ENCODE results near the gene ZNF223.

DNA sequence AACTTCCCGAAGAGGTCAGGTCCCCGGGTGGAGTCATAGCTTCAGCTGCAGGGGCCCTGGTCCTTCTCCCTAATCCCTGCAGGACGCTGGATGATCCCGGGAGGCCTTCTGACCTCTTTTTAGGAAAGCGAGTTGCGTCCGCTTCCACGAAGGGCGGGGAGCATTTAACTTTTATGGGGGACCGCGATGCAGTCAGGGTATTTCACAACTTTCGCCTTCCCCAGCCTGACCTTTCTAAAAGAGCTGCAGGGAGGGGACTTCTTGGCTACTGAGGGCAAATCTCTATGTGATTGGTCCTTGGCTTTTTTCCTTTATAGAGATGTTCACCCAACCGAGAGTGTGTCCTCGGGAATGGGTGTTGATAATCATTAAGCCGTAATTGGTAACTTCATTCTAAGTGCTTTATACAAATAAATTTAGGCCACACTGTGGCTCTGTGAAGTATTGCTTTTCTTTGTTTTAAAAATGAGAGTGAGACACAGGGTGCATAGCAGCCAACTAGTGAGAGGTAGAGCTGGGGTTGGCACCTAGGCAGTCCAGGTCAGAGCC is 48.3 kb upstream of the ZNF223 start:
- no peak for TF ChIP-seq POLR2A (IDR thresholded peaks at IDR 0.05)
- TF ChIP-seq, protein P1, sequence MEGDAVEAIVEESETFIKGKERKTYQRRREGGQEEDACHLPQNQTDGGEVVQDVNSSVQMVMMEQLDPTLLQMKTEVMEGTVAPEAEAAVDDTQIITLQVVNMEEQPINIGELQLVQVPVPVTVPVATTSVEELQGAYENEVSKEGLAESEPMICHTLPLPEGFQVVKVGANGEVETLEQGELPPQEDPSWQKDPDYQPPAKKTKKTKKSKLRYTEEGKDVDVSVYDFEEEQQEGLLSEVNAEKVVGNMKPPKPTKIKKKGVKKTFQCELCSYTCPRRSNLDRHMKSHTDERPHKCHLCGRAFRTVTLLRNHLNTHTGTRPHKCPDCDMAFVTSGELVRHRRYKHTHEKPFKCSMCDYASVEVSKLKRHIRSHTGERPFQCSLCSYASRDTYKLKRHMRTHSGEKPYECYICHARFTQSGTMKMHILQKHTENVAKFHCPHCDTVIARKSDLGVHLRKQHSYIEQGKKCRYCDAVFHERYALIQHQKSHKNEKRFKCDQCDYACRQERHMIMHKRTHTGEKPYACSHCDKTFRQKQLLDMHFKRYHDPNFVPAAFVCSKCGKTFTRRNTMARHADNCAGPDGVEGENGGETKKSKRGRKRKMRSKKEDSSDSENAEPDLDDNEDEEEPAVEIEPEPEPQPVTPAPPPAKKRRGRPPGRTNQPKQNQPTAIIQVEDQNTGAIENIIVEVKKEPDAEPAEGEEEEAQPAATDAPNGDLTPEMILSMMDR (IDR thresholded peaks at IDR 0.05 in 8 of 11, conservative IDR thresholded peaks at IDR 0.05 in 3 of 11), result no peak

Data from spleen (tissue), 7 donors.